Activated CD8-positive, alpha-beta T cell treated with anti-CD3 and anti-CD28 coated beads, Interleukin-2, amount 10 ng/mL, durations not matched to agents 7 days and 5 days (primary cell): ENCODE data around the gene KCNG2. TPM values are rescaled to one million over a fixed set of nuclear protein-coding genes. Genes with fewer than 3 reads are reported as not detected.

Source experiments
- ATAC-seq: fragments of 150-1000 bp; cut with Tn5 transposase; one replicate; pipeline ENCODE4 v1.10.0; 2021; ENCODE audit warnings: moderate library complexity
- CTCF ChIA-PET: fragments of 350-600 bp; sonication (Branson Sonifier 250); formaldehyde crosslinking; loops from one replicate; lab custom pipeline; 2021; ENCODE audit warnings: antibody characterized with exemption; lab: Charles Lee
- POLR2A ChIA-PET: fragments of 350-600 bp; sonication (Branson Sonifier 250); formaldehyde crosslinking; loops from one replicate; lab custom pipeline; 2021; ENCODE audit warnings: antibody characterized with exemption; lab: Charles Lee
- DNase-seq: peaks from one replicate; pipeline ENCODE4 v3.0.0-alpha.2; 2020
- H3K27ac Mint-ChIP-seq: one replicate; pipeline ENCODE4 v1.8.0; 2021; ENCODE audit warnings: mild to moderate bottlenecking, mixed read lengths
- H3K27me3 Mint-ChIP-seq: one replicate; pipeline ENCODE4 v1.8.0; 2021; ENCODE audit warnings: low read depth, mixed read lengths
- H3K36me3 Mint-ChIP-seq: one replicate; pipeline ENCODE4 v1.8.0; 2021; ENCODE audit warnings: low read depth, mixed read lengths
- H3K4me1 Mint-ChIP-seq: one replicate; pipeline ENCODE4 v1.8.0; 2021; ENCODE audit warnings: low read depth, mixed read lengths
- H3K4me3 Mint-ChIP-seq: one replicate; pipeline ENCODE4 v1.8.0; 2021; ENCODE audit warnings: mild to moderate bottlenecking, mixed read lengths
- H3K9me3 Mint-ChIP-seq: one replicate; pipeline ENCODE4 v1.8.0; 2022; ENCODE audit warnings: mixed read lengths; ENCODE audit not compliant: insufficient read depth
- total RNA-seq, 2 experiments: library from RNA; stranded (reverse); gene quantifications; one replicate each; pipeline ENCODE4 v1.2.3, GENCODE V29; 2021

Gene KCNG2
- total RNA-seq, 2 experiments from 2014 or later = not detected

DNA sequence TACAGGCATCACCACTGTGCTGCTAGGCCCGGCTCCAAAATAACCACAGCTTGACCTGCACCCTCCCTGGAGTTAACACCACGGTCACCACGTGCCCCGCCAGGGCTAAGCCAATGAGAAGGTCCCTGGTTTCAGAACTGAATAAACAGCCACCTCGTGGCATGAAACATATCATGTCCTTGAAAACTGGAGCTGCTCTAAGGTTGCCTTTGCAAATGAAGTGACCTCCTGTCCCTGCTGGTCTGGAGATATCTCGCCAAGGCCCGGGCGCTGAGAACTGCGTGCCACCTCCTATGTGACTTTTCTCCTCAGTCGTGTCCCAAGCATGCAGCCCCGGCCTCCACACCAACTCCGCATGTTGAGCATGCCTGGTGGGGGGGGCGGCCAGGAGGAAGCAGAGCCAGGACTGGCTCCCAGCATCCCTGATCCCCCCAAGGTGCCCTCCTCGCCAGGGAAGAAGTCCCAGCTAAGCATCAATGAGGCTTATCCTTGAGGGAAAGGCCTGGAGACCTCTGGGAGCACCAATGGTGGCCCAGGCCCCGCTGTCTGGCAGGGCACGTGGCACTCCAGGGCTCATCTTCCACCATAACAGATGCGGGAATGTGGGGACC lies 16.3 kb upstream of the KCNG2 start:
- ChIA-PET CTCF (no interaction called here), POLR2A (no interaction called here)
- peaks cover 4% of the 10 kb centered on the region for H3K27me3 Mint-ChIP-seq
- ATAC-seq (no peak), DNase-seq (no peak)
- no peaks in the 10 kb centered on the region for H3K36me3 Mint-ChIP-seq
- no peaks in the 10 kb centered on the region for H3K4me1 Mint-ChIP-seq
- H3K27ac Mint-ChIP-seq = no peak overlapping the region
- no peak overlapping the region for H3K4me3 Mint-ChIP-seq
- no peaks in the 10 kb centered on the region for H3K9me3 Mint-ChIP-seq

DNA sequence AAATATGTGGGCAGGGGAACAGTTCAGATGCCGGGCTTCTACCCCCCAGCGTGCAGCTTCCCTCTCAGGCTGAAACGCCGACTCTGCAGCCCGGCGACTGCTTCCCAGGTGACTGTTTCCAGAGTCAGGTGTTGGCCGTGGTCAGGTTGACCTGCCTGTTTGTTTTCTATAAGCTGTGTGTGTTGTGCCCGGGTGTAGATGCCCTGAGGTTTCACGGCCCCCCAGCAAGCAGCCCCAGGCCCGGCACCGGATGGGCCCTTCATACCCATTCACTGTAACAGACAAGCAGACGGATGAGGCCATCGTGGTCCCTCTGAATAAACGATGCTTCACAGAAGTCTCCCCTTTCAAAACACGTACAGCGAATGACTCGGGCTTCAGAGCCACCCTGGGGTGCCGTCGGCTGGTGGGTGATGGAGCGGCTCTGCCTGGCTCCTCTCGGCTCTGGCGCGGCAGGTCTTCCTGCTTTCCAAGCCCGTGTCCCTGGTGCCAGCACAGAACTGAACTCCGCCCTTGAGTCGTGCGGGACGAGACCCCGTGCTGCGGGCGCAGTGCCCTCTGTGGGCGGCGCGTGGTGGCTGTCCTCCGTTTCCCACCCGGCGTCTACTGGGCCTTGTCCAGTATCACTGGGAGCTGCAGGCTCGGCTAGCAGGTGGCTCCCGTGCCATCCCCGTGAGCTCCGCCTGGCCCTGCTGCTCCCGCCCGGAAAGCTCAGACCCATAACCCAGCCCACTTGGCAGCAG lies 15.0 kb upstream of the KCNG2 start:
- ChIA-PET POLR2A (interaction anchor here (0.7 kb wide), 1 partner anchor 259 kb away, joined by 4 read pairs; no protein-coding TSS in a partner anchor), CTCF (no interaction called here)
- Mint-ChIP-seq H3K4me1 (no peaks in the 10 kb centered on the region), H3K9me3 (no peaks in the 10 kb centered on the region), H3K4me3 (no peak overlapping the region), H3K27ac (no peak overlapping the region), H3K36me3 (no peaks in the 10 kb centered on the region), H3K27me3 (peaks cover 16% of the 10 kb centered on the region)
- no peak for ATAC-seq
- DNase-seq = no peak

- Mint-ChIP-seq H3K4me1 (no peaks in the 10 kb centered on the region), H3K27me3 (peaks cover 23% of the 10 kb centered on the region), H3K36me3 (peaks cover 4% of the 10 kb centered on the region), H3K9me3 (no peaks in the 10 kb centered on the region), H3K27ac (no peak overlapping the region), H3K4me3 (no peak overlapping the region)
- ChIA-PET POLR2A (no interaction called here), CTCF (no interaction called here)
- ATAC-seq = no peak
- DNase-seq = no peak
Observed at GRCh38 chr18:79784071-79784913, 13.4 kb upstream of the KCNG2 start.

DNA sequence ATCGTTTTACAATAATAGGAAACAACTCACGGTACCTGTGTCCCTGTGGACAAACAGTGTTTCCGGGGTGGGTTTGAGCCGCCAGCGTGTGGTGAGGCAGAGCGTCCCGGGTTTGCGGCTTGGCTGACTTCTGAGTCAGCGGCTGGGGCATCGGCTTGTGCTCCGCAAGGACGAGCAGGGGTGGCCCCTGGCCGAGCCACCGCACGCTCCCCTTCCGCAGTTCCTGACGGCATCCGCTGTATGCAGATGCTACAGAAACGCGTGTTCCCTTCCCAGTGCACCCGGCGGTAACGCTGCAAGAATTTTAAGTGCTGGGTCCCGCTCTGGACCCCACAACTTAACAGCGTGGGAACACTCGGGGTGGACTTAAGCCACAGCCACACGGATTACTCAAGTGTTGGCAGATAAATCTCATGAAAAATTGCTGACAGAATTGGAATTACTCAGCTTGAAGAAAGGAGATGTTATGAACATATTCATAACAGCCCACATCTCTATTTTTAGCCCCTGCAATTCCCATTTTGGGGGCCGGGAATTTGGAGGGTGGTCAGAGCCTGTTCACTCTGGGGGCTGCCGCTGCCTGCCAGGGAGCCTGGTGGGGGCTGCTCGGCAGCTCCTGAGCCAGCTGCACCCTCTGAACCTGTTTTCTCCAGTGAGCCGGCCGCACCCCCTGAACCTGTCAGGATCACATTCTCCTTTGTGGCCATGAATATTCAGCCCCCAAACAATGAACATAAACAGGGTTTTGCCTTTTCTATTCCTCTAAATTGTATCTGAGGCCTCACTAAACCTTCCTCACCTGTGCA lies 12.6 kb upstream of the KCNG2 start:
- no peak overlapping the region for H3K27ac Mint-ChIP-seq
- H3K9me3 Mint-ChIP-seq = no peaks in the 10 kb centered on the region
- H3K4me1 Mint-ChIP-seq = no peaks in the 10 kb centered on the region
- peaks cover 4% of the 10 kb centered on the region for H3K36me3 Mint-ChIP-seq
- no peak for ATAC-seq
- H3K4me3 Mint-ChIP-seq = no peak overlapping the region
- ChIA-PET CTCF (no interaction called here), POLR2A (no interaction called here)
- H3K27me3 Mint-ChIP-seq = peaks cover 25% of the 10 kb centered on the region
- no peak for DNase-seq

DNA sequence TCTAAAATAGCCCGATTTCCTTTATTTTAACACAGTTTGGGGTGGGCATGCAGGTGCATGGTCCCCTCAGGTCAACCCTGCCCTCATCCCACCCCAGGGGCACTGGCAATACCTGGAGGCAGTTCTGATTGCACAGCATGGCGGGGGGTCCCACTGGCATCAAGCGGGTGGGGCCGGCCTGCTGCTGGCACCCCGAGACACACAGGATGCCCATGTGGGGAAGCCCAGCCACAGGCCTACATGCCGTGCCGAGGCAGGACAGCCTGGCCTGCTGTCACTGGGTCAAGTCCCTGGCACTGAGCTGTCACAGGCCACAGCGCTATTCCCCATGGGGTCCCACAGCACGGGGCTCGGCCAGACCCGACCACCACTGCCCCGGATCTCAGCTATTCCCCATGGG lies 11.9 kb upstream of the KCNG2 start:
- peaks cover 4% of the 10 kb centered on the region for H3K36me3 Mint-ChIP-seq
- H3K9me3 Mint-ChIP-seq = no peaks in the 10 kb centered on the region
- CTCF ChIA-PET = no interaction called here
- POLR2A ChIA-PET = no interaction called here
- no peaks in the 10 kb centered on the region for H3K4me1 Mint-ChIP-seq
- no peak overlapping the region for H3K4me3 Mint-ChIP-seq
- H3K27ac Mint-ChIP-seq = no peak overlapping the region
- DNase-seq = no peak
- peaks cover 30% of the 10 kb centered on the region for H3K27me3 Mint-ChIP-seq
- ATAC-seq = no peak

- DNase-seq (no peak), ATAC-seq (no peak)
- H3K27ac Mint-ChIP-seq = no peak overlapping the region
- no peak overlapping the region for H3K4me3 Mint-ChIP-seq
- peaks cover under 1% of the 10 kb centered on the region for H3K4me1 Mint-ChIP-seq
- CTCF ChIA-PET = no interaction called here
- H3K9me3 Mint-ChIP-seq = no peaks in the 10 kb centered on the region
- H3K27me3 Mint-ChIP-seq = peaks cover 35% of the 10 kb centered on the region
- peaks cover 4% of the 10 kb centered on the region for H3K36me3 Mint-ChIP-seq
- POLR2A ChIA-PET = no interaction called here
Observed at GRCh38 chr18:79786304-79786703, 11.4 kb upstream of the KCNG2 start.

GRCh38 chr18:79786786-79787526 lies 10.8 kb upstream of the KCNG2 start:
- peaks cover 2% of the 10 kb centered on the region for H3K4me1 Mint-ChIP-seq
- no peak for ATAC-seq
- H3K27ac Mint-ChIP-seq = no peak overlapping the region
- POLR2A ChIA-PET = no interaction called here
- peaks cover 4% of the 10 kb centered on the region for H3K36me3 Mint-ChIP-seq
- no peak overlapping the region for H3K4me3 Mint-ChIP-seq
- no peak for DNase-seq
- no peaks in the 10 kb centered on the region for H3K9me3 Mint-ChIP-seq
- H3K27me3 Mint-ChIP-seq = peaks cover 40% of the 10 kb centered on the region
- CTCF ChIA-PET = no interaction called here

- Mint-ChIP-seq H3K4me1 (peaks cover 2% of the 10 kb centered on the region), H3K27me3 (peaks cover 46% of the 10 kb centered on the region), H3K36me3 (peaks cover 4% of the 10 kb centered on the region), H3K9me3 (no peaks in the 10 kb centered on the region), H3K4me3 (no peak overlapping the region), H3K27ac (no peak overlapping the region)
- no peak for DNase-seq
- ChIA-PET CTCF (no interaction called here), POLR2A (no interaction called here)
- ATAC-seq = no peak
Observed at GRCh38 chr18:79787527-79787864, 10.2 kb upstream of the KCNG2 start.

- H3K4me1 Mint-ChIP-seq = peaks cover 2% of the 10 kb centered on the region
- H3K36me3 Mint-ChIP-seq = peaks cover 4% of the 10 kb centered on the region
- no peaks in the 10 kb centered on the region for H3K9me3 Mint-ChIP-seq
- H3K27ac Mint-ChIP-seq = no peak overlapping the region
- peaks cover 51% of the 10 kb centered on the region for H3K27me3 Mint-ChIP-seq
- ChIA-PET CTCF (no interaction called here), POLR2A (no interaction called here)
- no peak overlapping the region for H3K4me3 Mint-ChIP-seq
- no peak for ATAC-seq
- no peak for DNase-seq
Observed at GRCh38 chr18:79787865-79788733, 9.6 kb upstream of the KCNG2 start.

GRCh38 chr18:79788734-79789085 lies 9.0 kb upstream of the KCNG2 start:
- no peaks in the 10 kb centered on the region for H3K9me3 Mint-ChIP-seq
- H3K27me3 Mint-ChIP-seq = peaks cover 54% of the 10 kb centered on the region
- DNase-seq (no peak), ATAC-seq (no peak)
- H3K36me3 Mint-ChIP-seq = peaks cover 4% of the 10 kb centered on the region
- ChIA-PET POLR2A (no interaction called here), CTCF (no interaction called here)
- no peak overlapping the region for H3K4me3 Mint-ChIP-seq
- H3K27ac Mint-ChIP-seq = no peak overlapping the region
- H3K4me1 Mint-ChIP-seq = peaks cover 2% of the 10 kb centered on the region
